NCI-H187 (cell line): ENCODE data around the gene RAPGEF2.

Source experiments
- DNase-seq, 2 experiments: peaks; one replicate each; lab custom pipeline; 2025; lab: John Stamatoyannopoulos, UW

RAPGEF2 gene

DNA sequence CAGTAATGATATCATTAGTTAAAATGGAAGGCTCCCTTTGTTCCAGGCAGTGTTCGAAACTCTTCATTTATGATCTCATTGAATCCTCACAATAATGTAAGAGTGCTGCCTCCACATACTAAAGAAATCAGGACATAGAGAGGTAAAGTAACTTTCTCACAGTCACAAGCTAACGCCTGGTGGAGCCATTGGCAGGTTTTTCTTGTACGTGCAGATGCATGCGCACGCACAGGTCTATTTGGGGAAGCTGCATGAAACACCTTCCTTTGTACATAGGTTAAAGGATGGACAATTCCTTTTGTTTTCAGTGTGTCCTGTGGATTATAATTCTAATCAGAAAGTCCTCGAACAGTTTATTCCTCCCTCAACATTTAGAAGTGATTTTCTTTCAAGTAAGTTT is 176.2 kb downstream of the RAPGEF2 start:
- DNase-seq: no peak

DNA sequence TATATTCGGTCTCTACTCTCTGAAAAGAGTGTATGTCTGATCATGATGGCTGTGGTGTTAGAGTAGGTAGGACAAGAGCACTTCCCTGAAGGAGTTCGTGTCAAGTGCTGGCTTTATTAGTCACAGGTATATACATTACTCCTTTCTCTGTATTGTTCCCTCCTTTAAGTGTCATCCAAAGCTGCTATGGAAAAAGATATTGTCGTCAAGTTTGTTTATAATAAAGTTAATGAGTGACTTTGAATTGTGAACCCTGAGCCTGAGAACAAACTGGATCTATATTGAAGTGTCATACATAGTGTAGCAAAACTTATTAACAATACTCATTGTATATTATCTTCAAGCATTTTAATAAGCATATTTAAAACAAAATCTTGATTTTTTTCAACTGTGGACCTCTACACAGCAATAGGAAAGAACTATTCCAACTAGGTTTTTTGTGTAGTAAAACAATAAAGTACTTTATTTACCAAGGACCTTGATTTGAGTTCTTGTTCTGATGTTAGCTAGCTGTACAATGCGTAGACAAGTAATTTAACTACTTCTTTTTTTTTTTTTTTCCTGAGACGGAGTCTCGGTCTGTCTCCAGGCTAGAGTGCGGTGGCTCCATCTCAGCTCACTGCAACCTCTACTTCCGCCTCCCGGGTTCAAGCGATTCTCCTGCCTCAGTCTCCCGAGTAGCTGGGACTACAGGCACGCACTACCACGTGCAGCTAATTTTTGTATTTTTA is 177.7 kb downstream of the RAPGEF2 start:
- peak in 1 of 2 experiments; percentile 1 for DNase-seq

DNA sequence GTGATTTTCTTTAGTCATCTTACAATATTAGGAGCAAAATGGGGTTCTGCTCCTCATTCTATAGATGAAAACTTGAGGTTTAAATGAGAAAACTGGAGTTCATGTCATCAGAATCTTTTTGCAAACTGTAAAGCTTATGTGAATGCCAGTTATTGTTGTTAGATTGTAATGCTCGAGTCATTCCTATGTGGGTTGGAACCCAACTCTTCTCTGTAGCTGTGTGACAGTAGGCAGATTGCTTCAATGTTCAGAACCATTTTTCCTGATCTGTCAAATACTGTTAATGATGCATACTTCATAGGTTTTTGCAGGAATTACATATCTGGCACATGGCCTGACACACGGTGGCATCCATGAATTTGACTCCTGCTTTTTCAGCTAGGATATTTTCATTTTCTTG is 178.9 kb downstream of the RAPGEF2 start:
- no peak for DNase-seq

DNA sequence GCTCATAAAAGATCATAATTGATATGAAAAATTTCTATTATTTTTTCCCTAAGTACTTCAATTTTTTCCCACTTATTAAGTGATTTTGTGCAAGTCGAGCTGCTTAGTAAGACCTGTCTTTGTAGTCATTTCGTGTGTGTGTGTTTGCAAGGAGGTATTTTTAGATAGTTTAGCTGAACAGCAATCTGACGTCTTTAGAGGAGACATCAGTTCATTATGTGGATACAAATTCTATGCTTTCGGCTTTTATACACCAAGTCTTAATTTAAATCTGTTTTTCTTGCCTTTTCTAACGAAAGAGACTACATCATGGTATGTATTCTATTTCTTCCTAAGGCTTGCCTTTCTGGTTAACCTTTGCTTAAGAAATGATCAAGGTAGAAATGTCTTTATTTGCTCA is 179.4 kb downstream of the RAPGEF2 start:
- DNase-seq: no peak

DNA sequence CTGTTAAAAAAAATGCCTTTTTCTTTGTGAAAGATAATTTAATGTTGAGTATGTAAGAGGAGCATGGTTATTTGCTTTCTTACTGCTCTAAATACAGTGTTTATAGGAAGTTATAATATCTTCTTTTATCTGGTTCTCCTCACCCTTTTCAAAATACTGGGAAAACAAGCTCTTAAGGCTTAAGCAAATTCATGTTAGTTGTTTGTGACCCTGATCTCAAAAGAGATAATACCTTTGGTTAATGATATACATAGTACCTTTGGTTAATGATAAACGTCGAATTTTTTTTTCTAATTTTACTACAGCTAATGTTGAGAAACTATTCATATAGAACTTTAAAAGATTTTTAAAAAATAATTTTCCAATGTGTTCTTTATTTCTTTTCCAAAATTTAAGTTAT is 180.1 kb downstream of the RAPGEF2 start:
- no peak for DNase-seq

DNA sequence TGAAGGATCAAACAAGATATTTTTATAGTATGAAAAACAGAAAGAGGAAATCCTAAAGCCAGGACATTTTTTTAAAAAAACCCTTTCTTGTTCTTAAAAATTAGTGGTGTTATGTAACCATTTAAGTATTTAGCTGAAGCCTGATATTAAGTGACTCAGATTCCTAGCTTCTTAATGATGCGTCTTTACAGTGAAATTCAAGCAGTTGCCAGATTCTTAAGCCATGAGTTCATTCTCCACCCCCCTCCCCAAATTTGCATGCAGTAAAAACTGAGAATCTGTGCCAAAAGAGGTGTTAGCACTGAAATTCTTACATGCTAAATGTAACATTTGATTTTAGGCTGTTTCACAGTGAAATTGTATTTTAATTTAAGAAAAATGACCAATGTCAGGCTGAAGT is 180.8 kb downstream of the RAPGEF2 start:
- no peak for DNase-seq

DNA sequence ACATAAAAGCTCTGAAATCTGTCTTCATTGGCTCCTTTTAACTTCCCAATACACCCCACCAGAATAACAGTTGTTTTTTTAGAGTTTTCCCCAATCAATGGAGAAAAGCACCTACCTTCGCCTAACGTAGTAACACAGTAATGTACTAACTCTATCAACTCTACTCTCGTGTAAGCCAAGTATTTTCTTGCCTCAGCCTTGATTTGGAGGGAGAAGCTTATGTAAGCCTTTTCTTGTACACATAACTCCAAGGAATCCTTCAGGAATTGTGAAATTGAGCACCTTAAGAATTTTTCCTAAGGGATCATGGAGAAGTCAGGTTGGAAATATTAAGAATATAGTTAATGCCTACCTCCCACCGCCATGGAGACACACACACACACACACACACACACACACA is 181.2 kb downstream of the RAPGEF2 start:
- no peak for DNase-seq

DNA sequence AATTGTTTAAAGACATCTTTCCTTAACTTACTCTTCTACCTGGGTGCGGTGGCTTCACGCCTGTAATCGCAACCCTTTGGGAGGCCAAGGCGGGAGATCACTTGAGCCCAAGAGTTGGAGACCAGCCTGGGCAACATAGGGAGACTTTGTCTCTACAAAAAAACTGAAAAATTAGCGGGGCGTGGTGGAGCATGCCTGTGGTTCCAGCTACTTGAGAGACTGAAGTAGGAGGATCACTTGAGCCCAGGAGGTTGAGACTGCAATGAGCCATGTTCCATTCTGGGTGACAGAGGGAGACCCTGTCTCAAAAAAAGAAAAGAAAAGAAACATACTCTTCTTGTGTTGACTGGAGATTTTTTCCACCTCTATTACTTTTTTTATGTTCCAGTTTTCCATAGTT is 181.9 kb downstream of the RAPGEF2 start:
- no peak for DNase-seq

DNA sequence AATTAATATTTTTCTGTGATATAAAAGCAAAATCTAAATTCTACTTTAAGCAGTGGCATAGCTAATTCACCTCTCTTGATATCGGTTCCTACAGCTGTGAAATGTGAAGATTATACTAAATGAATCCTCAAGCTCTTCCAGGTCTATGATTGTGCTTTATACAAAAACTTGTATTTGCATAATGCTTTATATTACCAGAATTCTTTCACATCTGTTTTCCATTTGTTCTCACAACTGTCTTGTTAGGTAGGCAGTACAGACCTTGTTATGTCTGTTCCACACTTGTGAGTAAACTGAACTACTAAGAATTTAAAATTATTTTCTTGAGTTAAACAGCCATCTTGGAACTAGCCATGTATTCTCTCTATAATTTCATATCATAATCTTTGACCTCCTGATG is 184.9 kb downstream of the RAPGEF2 start:
- DNase-seq: no peak

DNA sequence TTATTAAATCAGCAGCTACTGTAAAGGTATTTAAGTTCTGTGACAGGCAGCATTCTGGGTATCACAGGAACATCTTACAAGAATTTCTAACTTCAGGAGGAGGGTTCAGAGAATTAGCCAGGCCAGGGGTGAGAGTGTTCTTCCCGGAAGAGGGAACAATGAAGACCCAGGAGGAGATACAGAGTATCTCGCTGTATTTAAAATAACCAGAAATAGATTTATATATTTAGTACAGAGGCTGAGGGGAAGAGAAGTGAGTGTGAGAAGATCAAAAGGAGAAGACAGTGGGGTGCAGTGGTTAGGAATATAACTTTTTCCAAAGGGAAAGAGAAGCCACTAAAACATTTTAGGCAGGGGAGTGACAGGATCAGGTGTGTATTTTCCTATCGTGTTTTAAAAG is 186.8 kb downstream of the RAPGEF2 start:
- no peak for DNase-seq

DNA sequence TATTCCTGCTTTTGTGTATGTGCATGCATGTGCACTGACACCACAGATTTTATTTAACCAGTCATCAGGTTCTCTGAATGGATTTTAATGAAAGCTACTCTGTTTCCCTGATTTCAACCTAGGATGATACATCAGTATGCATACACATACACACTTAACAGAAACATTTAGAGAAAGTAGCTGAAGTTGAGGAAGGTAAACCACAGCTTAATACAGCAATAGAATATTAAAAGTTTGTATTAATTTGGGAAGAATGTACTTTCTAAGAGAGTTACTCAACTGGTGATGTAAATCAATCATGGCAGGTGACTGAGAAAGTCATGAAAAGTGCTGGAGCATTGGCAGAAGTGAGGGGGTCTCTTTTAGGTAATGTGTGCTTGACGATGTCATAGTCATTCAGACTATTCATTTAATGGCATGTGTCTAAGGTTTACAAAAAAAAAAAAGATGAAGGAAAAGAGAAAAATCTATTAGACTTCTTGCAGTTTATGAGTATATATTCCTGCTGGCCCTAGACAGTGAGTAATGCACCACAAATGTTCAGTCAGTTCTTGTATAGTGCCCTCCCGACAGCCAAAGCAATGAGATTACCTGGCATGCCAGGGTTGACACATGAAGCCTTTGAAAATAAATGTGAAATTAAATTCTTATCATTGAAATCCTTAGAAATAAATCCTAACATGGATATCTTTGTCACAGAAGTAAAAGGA is 187.6 kb downstream of the RAPGEF2 start:
- no peak for DNase-seq

DNA sequence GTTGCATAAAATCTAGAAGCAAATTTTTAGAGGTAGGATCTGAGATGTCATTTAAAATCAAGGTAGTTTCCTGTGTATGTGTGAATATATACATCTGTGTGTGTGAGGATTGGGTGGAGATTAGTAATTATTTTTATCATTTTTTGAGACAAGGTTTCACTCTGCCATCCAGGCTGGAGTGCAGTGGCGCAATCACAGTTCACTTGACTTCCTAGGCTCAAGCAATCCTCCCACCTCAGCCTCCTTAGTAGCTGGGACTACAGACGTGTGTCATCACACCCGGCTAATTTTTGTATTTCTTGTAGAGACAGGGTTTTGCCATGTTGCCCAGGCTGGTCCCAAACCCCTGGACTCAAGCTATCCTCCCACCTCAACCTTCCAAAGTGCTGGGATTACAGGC is 188.3 kb downstream of the RAPGEF2 start:
- DNase-seq: no peak

DNA sequence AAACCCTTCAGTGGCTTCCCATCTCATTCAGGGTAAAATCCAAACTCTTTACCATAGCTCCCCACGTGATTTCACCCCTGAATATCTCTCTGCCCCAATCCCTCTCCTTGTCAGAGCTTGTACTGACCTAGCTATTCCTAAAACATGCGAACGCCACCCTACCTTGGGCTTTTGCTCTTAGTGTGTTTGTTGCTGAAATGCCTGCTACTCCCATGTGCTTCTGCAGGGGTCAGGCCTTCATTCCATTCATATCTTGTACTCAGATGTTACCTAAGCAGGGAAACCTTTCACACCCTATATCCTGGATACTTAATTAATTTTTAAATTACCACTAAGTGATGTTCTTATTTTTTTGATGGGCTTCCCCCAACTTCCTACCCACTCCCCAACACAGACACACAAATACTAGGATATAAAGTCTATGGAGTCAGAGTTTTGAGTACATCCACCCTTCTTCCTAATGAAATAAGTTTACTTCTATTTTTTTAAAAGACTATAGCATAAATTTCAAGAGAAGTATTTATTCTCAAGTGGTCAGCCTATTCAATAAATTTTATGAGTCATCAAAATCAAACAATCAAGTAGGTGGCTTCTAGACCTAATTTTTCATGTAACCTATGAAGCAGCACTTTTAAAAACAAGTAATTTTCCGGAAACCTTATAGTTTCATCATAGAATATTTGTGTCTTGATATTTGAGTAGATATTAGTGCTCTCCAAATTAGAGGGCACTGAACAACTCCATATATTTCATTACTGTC is 189.4 kb downstream of the RAPGEF2 start:
- DNase-seq: no peak

DNA sequence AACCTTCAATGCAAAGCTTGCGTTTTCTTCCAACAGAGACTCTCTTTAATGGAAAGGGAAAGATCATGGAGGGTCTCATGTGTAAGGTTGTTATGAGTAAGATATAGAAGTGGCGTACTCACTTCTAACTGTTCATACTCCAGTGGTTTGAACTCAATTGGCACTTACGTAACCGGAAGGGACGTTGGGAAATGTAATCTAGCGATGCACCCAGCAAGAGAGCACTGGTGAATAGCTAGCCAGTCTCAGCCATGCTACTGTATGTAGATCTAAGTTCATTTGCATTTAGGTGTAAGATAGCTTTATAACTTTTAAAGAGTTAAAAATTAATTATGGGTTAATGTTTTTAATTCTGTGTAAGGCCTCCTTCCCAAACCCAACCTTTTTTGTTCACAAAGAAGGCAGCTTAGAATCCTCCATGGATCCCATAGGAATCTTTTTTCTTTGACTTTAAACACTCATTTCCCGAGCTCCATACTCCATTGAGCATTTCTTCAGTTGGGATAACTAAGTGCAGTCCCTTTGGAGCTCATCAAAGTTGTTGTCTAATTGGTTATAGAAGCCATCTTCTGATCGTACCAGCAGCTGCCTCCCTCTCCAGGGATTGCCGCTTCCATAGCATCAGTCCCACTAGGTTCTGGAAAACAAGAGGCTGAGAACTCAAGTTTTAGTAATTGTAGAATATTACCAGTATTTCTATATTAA is 191.1 kb downstream of the RAPGEF2 start:
- DNase-seq: no peak

DNA sequence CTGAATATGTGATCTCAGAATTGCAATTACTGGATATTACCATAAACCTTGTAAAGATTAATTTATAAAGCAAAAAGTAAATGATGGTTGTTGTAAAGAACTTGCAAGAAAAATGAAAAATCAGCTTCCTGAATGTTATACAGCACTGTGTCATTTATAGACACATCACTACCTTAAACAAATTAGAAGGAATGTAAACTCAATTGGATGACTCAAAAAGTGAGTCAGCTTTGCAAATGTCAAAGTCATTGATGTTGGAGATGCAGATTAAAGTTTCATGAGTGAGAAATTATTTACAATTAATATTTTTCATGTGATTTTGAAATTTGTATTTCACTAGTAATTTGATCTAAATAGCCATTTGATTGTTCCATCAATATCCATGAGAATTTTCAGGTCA is 193.2 kb downstream of the RAPGEF2 start:
- DNase-seq: no peak

DNA sequence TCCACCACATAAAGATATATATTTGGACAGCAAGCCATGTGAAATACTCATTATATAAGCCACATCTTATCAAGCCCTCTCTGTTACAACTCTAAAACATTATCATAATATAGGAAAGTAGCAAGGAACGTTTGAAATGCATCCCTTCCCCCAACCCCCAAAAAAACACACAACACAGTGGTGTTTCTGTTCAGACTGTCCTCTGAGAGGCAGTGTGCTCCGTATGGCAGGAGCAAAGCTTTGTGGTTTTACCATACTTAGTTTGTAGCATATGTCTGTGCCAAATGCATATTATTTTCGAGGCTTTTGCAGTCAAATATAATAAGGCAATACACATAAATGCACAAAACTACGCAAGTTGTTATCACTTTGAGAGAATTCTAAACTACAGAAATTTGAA is 194.2 kb downstream of the RAPGEF2 start:
- DNase-seq: no peak

DNA sequence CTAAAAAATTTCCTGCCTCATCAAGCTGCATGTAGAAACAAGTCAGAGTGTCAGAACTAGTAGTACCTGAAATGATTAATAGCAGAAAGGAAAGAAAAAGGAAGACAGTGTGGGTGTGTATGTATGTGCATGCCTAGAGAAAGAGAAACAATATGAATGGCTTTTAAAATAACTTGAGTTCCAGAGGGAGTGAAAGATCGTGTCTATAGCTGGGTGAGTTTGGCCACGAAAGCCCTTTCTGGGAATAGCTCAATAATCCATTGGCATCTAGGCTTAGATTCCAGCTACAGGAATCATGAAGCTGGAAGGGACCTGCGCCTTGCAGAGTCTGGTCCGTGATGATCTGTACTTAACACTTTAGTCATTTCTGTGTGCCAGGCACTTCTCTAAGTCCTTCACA is 195.6 kb downstream of the RAPGEF2 start:
- no peak for DNase-seq

DNA sequence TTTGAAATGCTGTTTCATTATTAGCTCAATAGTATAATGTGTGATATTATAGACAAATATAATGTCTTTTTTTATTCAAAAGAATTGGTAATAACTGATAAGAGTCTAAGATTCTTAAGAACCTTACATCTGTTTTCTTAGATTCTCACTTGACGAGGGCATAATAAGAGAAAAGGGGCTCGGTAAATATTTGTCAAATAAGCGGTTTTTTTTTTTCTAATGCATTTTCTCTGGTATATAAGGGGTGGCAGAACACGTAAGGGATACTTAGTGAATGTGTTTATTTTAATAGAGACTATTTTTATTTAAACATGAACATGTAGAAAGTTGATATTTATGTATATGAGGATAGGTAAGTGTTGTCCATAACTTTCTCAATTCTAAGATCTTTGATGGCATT is 200.6 kb downstream of the RAPGEF2 start:
- DNase-seq: no peak

DNA sequence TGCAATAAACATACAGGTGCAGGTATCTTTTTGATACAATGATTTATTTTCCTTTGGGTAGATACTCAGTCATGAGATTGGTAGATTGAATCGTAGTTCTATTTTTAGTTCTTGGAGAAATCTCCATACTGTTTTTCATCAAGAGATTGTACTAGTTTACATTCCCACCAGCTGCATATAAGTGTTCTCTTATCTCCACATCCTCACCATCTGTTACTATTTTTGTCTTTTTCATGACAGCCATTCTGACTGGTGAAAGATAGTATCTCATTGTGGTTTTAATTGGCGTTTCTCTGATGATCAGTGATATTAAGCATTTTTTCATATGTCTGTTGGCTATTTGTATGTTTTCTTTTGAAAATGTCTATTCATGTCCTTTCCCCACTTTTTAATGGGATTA is 202.2 kb downstream of the RAPGEF2 start:
- no peak for DNase-seq

DNA sequence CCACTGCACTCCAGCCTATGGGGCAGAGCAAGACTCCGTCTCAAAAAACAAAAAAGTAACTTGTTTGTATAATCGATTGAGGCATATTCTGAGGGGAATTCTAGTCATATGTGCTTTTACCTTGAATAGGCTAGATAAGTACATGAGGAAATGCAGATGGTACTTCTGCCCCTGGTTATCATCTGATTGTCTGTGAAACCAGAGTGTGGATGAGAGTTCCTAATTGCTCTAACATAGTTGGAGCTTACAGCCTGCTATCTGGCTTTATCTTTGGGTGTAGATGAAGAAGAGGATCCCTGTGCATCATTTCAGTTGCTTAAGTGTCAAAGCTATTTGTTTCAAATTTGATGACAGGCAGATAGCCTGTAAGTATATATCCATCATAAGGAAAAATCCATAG is 205.1 kb downstream of the RAPGEF2 start:
- no peak for DNase-seq

DNA sequence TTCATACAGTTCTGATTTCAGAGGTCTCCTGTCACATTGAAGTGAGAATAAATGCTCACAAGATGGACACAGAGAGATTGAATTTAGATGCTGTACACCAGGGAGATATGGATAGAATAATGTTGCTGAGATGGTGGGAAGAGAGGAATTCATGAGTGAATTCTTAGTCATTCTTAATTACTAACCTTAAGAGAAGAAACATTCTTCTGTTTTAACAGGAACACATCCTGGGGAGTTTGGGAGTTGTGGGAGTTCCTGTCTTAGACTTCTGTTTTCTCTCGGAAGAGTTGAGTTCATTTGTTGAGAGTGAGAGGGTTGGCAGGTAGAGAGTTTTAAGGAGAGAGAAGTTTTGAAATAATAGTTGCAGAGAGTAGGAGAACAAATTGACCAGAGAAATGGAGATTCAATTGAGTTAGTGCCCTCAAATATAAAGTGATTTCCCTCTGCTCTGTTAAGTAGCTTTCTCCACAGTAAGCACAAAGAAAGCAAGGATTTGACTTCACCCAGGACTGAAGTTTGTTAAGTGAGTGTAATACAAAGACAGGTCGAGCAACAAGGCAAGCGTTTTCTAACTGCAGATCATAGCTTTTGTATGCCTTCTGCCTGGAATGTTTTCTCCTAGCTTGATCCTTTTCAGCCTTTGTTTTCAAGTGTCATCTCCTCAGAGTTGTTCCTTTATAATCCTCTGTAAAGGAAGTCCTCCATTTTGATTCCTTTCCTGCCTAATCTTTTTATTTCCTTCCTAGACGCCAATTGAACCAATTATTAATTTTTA is 205.9 kb downstream of the RAPGEF2 start:
- DNase-seq: no peak

DNA sequence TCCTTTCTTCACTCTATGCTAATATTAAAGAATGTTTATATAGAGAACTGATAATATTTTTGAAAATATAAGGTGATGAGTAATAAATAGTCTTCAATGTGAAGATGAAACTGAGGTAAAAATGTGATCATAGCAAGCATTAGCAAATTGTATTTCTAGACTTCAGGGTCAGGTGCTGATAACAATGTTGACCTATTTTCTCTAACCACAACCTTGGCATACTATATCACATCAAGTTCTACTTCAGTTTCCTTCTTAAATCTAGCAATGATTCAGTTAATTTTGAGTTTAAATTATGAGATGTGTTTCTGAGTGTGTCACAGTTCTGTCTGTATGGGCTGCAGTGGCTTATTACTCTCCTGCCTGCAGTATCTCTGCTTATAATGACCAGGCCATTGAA is 209.4 kb downstream of the RAPGEF2 start:
- no peak for DNase-seq
